Heart right ventricle (tissue), 16 donors: Measurements from ENCODE around the gene ARID3C. TPM values are rescaled to one million over a fixed set of nuclear protein-coding genes. Genes with fewer than 3 reads are reported as not detected.

ENCODE experiments used
- ATAC-seq, 8 donors: fragments of 200-7000 bp; cut with Tn5 transposase; one replicate each; pipeline ENCODE4 v1.9.1; 2020; ENCODE audit warnings: mild to moderate bottlenecking in 8 of 8, moderate library complexity in 8 of 8, moderate number of reproducible peaks in 1 of 8
- DNase-seq, 2 donors: peaks; one replicate each; pipeline ENCODE4 v3.0.0-alpha.2; 2020
- H3K27ac ChIP-seq, 10 donors: fragments of 200-600 bp; sonication (generic) in 2 of 10; one replicate each; pipeline versions ENCODE4 v1.5.0 to v1.8.0; 2020 to 2022; ENCODE audit warnings: mild to moderate bottlenecking in 3 of 10
- H3K27me3 ChIP-seq, 7 donors: fragments of 200-600 bp; one replicate each; pipeline ENCODE4 v1.8.0; 2021 to 2022; ENCODE audit warnings: mild to moderate bottlenecking in 2 of 7
- H3K36me3 ChIP-seq, 9 donors: fragments of 200-600 bp; sonication (generic) in 1 of 9; one replicate each; pipeline versions ENCODE4 v1.5.0 to v1.8.0; 2020 to 2022; ENCODE audit warnings: mild to moderate bottlenecking in 2 of 9
- H3K4me1 ChIP-seq, 9 donors: fragments of 200-600 bp; sonication (generic) in 1 of 9; one replicate each; pipeline versions ENCODE4 v1.5.0 to v1.8.0; 2020 to 2022; ENCODE audit warnings: mild to moderate bottlenecking in 4 of 9
- H3K4me3 ChIP-seq, 10 donors: fragments of 200-600 bp; sonication (generic) in 2 of 10; one replicate each; pipeline versions ENCODE4 v1.5.0 to v1.8.0; 2020 to 2022; ENCODE audit warnings: mild to moderate bottlenecking in 7 of 10, moderate library complexity in 2 of 10
- H3K9me3 ChIP-seq, 11 donors: fragments of 200-600 bp in 10 of 11; sonication (generic) in 2 of 11; one replicate each; pipeline versions ENCODE4 v1.5.0 to v1.8.0; 2013 to 2022; ENCODE audit warnings: mild to moderate bottlenecking in 2 of 11, control low read depth in 1 of 11, moderate library complexity in 1 of 11
- CTCF ChIP-seq, 9 donors: fragments of 200-600 bp; sonication (generic) in 2 of 9; IDR thresholded peaks; one replicate each; pipeline versions ENCODE4 v1.5.0 to v1.8.0; 2021 to 2022; ENCODE audit warnings: antibody characterized with exemption in 9 of 9, mild to moderate bottlenecking in 5 of 9, moderate library complexity in 1 of 9
- WGBS, 2 donors: extraction: QIAGEN DNeasy Blood & Tissue Kit; methylation state at CpG; one replicate each; pipeline ENCODE4 v1.1.7; 2013; ENCODE audit warnings: inconsistent platforms in 1 of 2; 5-methylcytosine and 5-hydroxymethylcytosine counted together
- intact Hi-C, 10 donors: fragments of 100-400 bp; cut with DNase I; formaldehyde crosslinking; loops; one replicate each; pipeline versions ENCODE4 v1.11.1 to v1.14.2; 2022
- polyA plus RNA-seq, 2 donors: library from polyadenylated mRNA; stranded (reverse); fragments of 200-250 nt; gene quantifications; one replicate each; pipeline ENCODE4 v1.2.3, GENCODE V29; 2013
- total RNA-seq, 10 donors: library from RNA; stranded (reverse); fragmentation: NEBNext Ultra II Directional in 3 of 10; extraction: Animal tissue kit (Norgen Biotek cat#: 25700) in 3 of 10; gene quantifications; one replicate each; pipeline versions ENCODE4 v1.2.1 to v1.2.4, GENCODE V29; 2021 to 2023
- donor health status: Arrhythmogenic right ventricular cardiomyopathy.
- donor health status: ischemic (EF 13 %, LVEDD 7.1; RV severe dilation, severe dysfunction).
- donor health status: healthy with polysubstance abuse.
- donor health status: DM: no; HTN: yes; CAD: no.
- donor health status: DM: no; HTN: no; CAD: no.
- donor health status: ischemic (EF 25% LVEDD 6.9; RV normal size, moderate dysfunction).
- donor health status: ischemic (EF 25% LVEDD 5.7; RV mildly dilated, moderate dysfunction).
- donor health status: healthy.
- donor health status: DM: yes; HTN: yes; CAD: no.
- donor health status: Ischemic cardiomyopathy.
- donor health status: ischemic (EF 35%, LVEDD 5.7; RV mildly dilated, moderate dysfunction).
- donor health status: nonischemic (EF 11% LVEDD 7.7; RV severe dilation, severe dysfunction).
- donor health status: DM: yes; HTN: yes; CAD: no.
- donor health status: PGD.
- donor health status: ischemic (EF 29% LVEDD 5.4; RV normal size, mild dysfunction).
- donor health status: nonischemic (EF 23%, LVEDD 6.1; RV moderate dilation, normal function).

ARID3C gene
- total and polyA plus RNA-seq, 12 donors: not detected

GRCh38 chr9:34579104-34579807 lies 49.6 kb downstream of the ARID3C start:
- peaks cover 7 to 68% (median 46%) of the 10 kb centered on the region in 7 donors for H3K27me3 ChIP-seq
- no peak overlapping the region for H3K27ac ChIP-seq
- H3K4me3 ChIP-seq: no peak overlapping the region
- TF ChIP-seq CTCF (IDR thresholded peaks at IDR 0.05): no peak
- H3K4me1 ChIP-seq: peaks cover 3 to 20% (median 12%) of the 10 kb centered on the region in 9 donors
- DNase-seq (no peak), ATAC-seq (peak in 7 of 8 donors; percentile 44 to 80 (median 58))
- no peaks in the 10 kb centered on the region for H3K36me3 ChIP-seq
- H3K9me3 ChIP-seq: no peaks in the 10 kb centered on the region
- 11 to 14% methylated on average over 15 to 17 of the region's 17 CpGs for WGBS, 2 donors
- intact Hi-C loops: no loop called here

DNA sequence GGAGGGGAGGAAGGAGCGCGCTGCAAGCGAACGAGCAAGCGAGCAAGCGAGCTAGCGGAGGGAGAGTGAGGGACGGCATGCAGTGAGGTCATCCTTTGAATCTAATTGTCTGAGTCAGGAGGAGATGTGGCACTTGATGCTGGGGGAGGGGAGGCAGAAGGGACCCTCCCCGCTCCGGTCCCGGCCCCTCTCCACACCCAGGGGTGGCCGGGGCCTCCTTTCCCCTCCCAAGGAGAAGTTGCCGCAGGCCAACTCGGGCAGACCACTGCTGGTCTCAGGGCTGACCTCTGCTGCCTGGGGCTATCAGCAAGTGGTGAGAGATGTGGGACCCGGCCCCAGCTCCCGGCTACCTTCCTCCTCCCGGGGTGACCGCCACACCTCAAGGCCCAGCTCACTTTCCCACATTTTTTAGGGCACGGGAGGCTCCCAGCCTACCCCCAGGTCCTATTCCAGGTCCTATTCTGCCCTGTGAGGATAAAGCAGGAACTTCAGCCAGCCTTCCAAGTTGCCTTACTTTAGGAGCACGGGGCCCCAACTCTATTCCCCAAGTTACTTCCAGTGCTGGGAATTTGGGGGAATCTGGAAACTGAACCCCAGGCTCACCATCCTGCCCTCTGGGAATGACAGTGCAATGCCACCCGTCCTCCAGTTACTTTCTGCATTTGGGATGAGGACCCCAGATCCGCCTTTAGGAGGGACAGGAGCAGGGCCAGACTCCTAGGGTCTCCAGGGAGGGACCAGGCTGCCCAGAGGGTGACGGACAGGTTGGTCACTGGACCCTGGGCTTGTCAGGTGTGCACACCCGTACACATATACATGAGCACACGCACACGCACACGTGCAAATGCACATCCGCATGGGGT lies 50.4 kb downstream of the ARID3C start:
- ATAC-seq: peak; percentile 10 to 76 (median 50)
- H3K27me3 ChIP-seq: peaks cover 7 to 68% (median 40%) of the 10 kb centered on the region in 7 donors
- intact Hi-C loops: no loop called here
- H3K4me3 ChIP-seq: peak overlapping the region in 8 of 10 donors; percentile 15 to 43 (median 30)
- TF ChIP-seq CTCF (IDR thresholded peaks at IDR 0.05): no peak
- H3K4me1 ChIP-seq: peaks cover 3 to 20% (median 12%) of the 10 kb centered on the region in 9 donors
- H3K36me3 ChIP-seq: no peaks in the 10 kb centered on the region
- DNase-seq: no peak
- no peak overlapping the region for H3K27ac ChIP-seq
- 27% methylated on average over 28 of the region's 28 CpGs for WGBS, 2 donors
- H3K9me3 ChIP-seq: no peaks in the 10 kb centered on the region

DNA sequence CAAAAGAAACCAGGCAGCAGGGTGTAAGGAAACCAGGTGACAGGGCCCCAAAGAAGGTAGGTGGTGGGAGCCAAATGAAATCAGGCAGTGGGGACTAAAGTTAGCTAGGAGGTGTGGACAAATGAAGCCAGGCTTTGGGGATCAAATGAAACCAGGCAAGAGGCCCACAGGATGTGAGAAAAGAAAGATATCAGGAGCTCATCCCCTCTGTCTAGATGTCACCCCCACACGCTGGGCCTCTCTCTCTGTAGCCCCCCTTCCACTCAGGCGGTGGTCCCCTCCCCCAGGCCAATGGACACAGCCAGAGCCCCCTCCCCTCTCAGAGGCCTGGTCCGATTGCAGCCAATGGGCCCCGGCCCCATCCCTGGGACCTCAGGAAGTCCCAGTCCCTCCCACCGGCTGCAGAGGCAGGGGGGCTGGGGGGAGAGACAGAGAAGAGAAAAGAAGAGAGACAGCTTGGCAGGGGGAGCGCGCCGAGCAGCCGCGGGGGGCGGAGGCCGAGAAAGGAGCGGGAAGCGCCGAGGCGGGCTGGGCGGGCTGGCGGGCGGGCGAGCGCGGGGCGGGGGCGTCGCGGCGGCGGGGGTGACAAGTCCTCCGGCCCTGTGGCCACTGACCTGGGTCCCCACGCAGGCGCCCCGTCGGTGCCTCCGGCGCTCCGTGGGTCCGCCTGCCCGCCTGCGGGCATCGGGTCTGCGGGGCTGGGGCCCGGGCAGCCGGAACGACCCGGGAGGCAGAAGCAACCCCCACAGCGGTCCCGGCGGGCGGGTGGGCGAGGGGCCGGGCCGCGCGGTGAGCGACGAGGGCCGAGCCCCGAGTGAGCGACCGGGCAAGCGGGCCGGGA lies 51.2 kb downstream of the ARID3C start:
- Histone ChIP-seq H3K4me3 (peak overlapping the region in 8 of 10 donors; percentile 15 to 43 (median 30)), H3K4me1 (peaks cover 3 to 20% (median 12%) of the 10 kb centered on the region in 9 donors), H3K9me3 (no peaks in the 10 kb centered on the region), H3K27me3 (peaks cover 7 to 62% (median 35%) of the 10 kb centered on the region in 7 donors), H3K27ac (no peak overlapping the region), H3K36me3 (no peaks in the 10 kb centered on the region)
- DNase-seq (no peak), ATAC-seq (no peak)
- WGBS, 2 donors: 6 to 12% methylated on average over 56 to 59 of the region's 62 CpGs
- intact Hi-C loops: no loop called here
- TF ChIP-seq CTCF (IDR thresholded peaks at IDR 0.05): no peak
